Tibial artery (tissue), 4 donors: ENCODE measurements around the gene TNRC6C.

ENCODE experiments used
- DNase-seq, 2 donors: peaks; one replicate each; pipeline ENCODE4 v3.0.0-alpha.2; 2019
- H3K27ac ChIP-seq, 2 donors: fragments of 200-600 bp; sonication (generic) in 1 of 2; 1 replicate in 1 of 2; 2 replicates in 1 of 2; pipeline ENCODE4 v1.5.1; 2018 to 2019; ENCODE audit warnings: mild to moderate bottlenecking in 1 of 2
- H3K27me3 ChIP-seq, 2 donors: fragments of 200-600 bp; sonication (generic) in 1 of 2; one replicate each; pipeline versions ENCODE4 v1.5.1 to v1.6.0; 2016 to 2019
- H3K36me3 ChIP-seq, 3 donors: fragments of 200-600 bp; sonication (generic) in 2 of 3; one replicate each; pipeline ENCODE4 v1.5.1; 2016 to 2019; ENCODE audit warnings: mild to moderate bottlenecking in 2 of 3
- H3K4me1 ChIP-seq, 4 donors: fragments of 200-600 bp; sonication (generic) in 2 of 4; 1 replicate in 3 of 4; 2 replicates in 1 of 4; pipeline ENCODE4 v1.5.1; 2016 to 2019
- H3K4me3 ChIP-seq, 2 donors: fragments of 200-600 bp; sonication (generic) in 1 of 2; 1 replicate in 1 of 2; 2 replicates in 1 of 2; pipeline ENCODE4 v1.5.1; 2018 to 2019; ENCODE audit warnings: mild to moderate bottlenecking in 2 of 2
- H3K9me3 ChIP-seq, 3 donors: fragments of 200-600 bp; sonication (generic) in 1 of 3; one replicate each; pipeline ENCODE4 v1.5.1; 2016 to 2019
- CTCF ChIP-seq, 2 experiments: fragments of 200-600 bp in 1 of 2; fragments of 450-650 bp in 1 of 2; IDR thresholded peaks; one replicate each; pipeline ENCODE4 v1.5.1; 2017 to 2019; ENCODE audit warnings: antibody characterized with exemption in 2 of 2, mild to moderate bottlenecking in 1 of 2, moderate library complexity in 1 of 2
- intact Hi-C: fragments of 100-400 bp; cut with DNase I; formaldehyde crosslinking; loops from one replicate; pipeline ENCODE4 v1.15.0; 2023; ENCODE audit warnings: low total_unique reads

The TNRC6C gene

GRCh38 chr17:78041386-78042179 lies 83.1 kb downstream of the TNRC6C start:
- Histone ChIP-seq H3K27ac (peak overlapping the region; percentile 85 to 87), H3K36me3 (peaks cover 0 to 9% (median 6%) of the 10 kb centered on the region in 3 donors), H3K9me3 (no peaks in the 10 kb centered on the region), H3K4me3 (peak overlapping the region; percentile 58 to 62), H3K27me3 (no peaks in the 10 kb centered on the region), H3K4me1 (peaks cover 0 to 38% (median 22%) of the 10 kb centered on the region in 4 donors)
- intact Hi-C loops, result no loop called here
- DNase-seq, result no peak
- no peak for TF ChIP-seq CTCF (IDR thresholded peaks at IDR 0.05)

- H3K4me3 ChIP-seq, result no peak overlapping the region
- H3K27ac ChIP-seq, result peak overlapping the region in 1 of 2 donors; percentile 87
- no peak for TF ChIP-seq CTCF (IDR thresholded peaks at IDR 0.05)
- peaks cover 0 to 38% (median 22%) of the 10 kb centered on the region in 4 donors for H3K4me1 ChIP-seq
- H3K36me3 ChIP-seq, result peaks cover 0 to 3% (median under 1%) of the 10 kb centered on the region in 3 donors
- intact Hi-C loops, result no loop called here
- H3K27me3 ChIP-seq, result no peaks in the 10 kb centered on the region
- DNase-seq, result no peak
- no peaks in the 10 kb centered on the region for H3K9me3 ChIP-seq
These were observed 84.0 kb downstream of the TNRC6C start for GRCh38 chr17:78042542-78042941.

GRCh38 chr17:78043031-78043430 lies 84.5 kb downstream of the TNRC6C start:
- no peak overlapping the region for H3K4me3 ChIP-seq
- no peak for TF ChIP-seq CTCF (IDR thresholded peaks at IDR 0.05)
- DNase-seq, result no peak
- H3K27ac ChIP-seq, result no peak overlapping the region
- peaks cover 0 to 3% (median 0%) of the 10 kb centered on the region in 3 donors for H3K36me3 ChIP-seq
- no peaks in the 10 kb centered on the region for H3K27me3 ChIP-seq
- no peaks in the 10 kb centered on the region for H3K9me3 ChIP-seq
- peaks cover 0 to 38% (median 22%) of the 10 kb centered on the region in 4 donors for H3K4me1 ChIP-seq
- intact Hi-C loops, result no loop called here

GRCh38 chr17:78044280-78044835 lies 85.9 kb downstream of the TNRC6C start:
- Histone ChIP-seq H3K4me1 (peaks cover 0 to 38% (median 21%) of the 10 kb centered on the region in 4 donors), H3K9me3 (no peaks in the 10 kb centered on the region), H3K27me3 (no peaks in the 10 kb centered on the region), H3K36me3 (peaks cover 7 to 10% (median 10%) of the 10 kb centered on the region in 3 donors), H3K27ac (no peak overlapping the region), H3K4me3 (no peak overlapping the region)
- DNase-seq, result no peak
- intact Hi-C loops, result no loop called here
- TF ChIP-seq CTCF (IDR thresholded peaks at IDR 0.05), result no peak

- intact Hi-C loops, result no loop called here
- TF ChIP-seq CTCF (IDR thresholded peaks at IDR 0.05), result no peak
- Histone ChIP-seq H3K36me3 (peaks cover 16 to 19% (median 19%) of the 10 kb centered on the region in 3 donors), H3K9me3 (no peaks in the 10 kb centered on the region), H3K4me3 (no peak overlapping the region), H3K4me1 (peaks cover 0 to 28% (median 14%) of the 10 kb centered on the region in 4 donors), H3K27ac (no peak overlapping the region), H3K27me3 (no peaks in the 10 kb centered on the region)
- no peak for DNase-seq
These were observed 86.8 kb downstream of the TNRC6C start for GRCh38 chr17:78045316-78045715.
